Activated CD4-positive, alpha-beta T cell treated with anti-CD3 and anti-CD28 coated beads, Interleukin-2, amount 10 ng/mL, durations not matched to agents 24 days and 14 days (primary cell): ENCODE data around the gene TANGO6. TPM values are rescaled to one million over a fixed set of nuclear protein-coding genes. Genes with fewer than 3 reads are reported as not detected.

ENCODE experiments used
- DNase-seq: peaks from one replicate; pipeline ENCODE4 v3.0.0; 2022
- H3K27ac Mint-ChIP-seq: one replicate; pipeline ENCODE4 v1.8.0; 2022; ENCODE audit warnings: mild to moderate bottlenecking, mixed read lengths
- H3K27me3 Mint-ChIP-seq: one replicate; pipeline ENCODE4 v1.8.0; 2022; ENCODE audit warnings: mixed read lengths
- H3K36me3 Mint-ChIP-seq: one replicate; pipeline ENCODE4 v1.8.0; 2022; ENCODE audit warnings: low read depth, mild to moderate bottlenecking, mixed read lengths
- H3K4me1 Mint-ChIP-seq: one replicate; pipeline ENCODE4 v1.8.0; 2021; ENCODE audit warnings: mixed read lengths
- H3K4me3 Mint-ChIP-seq: one replicate; pipeline ENCODE4 v1.8.0; 2022; ENCODE audit warnings: mild to moderate bottlenecking, moderate library complexity, mixed read lengths
- H3K9me3 Mint-ChIP-seq: one replicate; pipeline ENCODE4 v1.8.0; 2021; ENCODE audit warnings: mixed read lengths
- intact Hi-C: fragments of 100-400 bp; cut with micrococcal nuclease; formaldehyde crosslinking; loops from one replicate; pipeline ENCODE4 v1.15.1; 2023
- total RNA-seq: library from RNA; stranded (reverse); gene quantifications from 2 replicates; pipeline ENCODE4 v1.2.3, GENCODE V29; 2022

TANGO6 gene
- total RNA-seq, 1 donor from 2014 or later: 35.6 TPM

DNA sequence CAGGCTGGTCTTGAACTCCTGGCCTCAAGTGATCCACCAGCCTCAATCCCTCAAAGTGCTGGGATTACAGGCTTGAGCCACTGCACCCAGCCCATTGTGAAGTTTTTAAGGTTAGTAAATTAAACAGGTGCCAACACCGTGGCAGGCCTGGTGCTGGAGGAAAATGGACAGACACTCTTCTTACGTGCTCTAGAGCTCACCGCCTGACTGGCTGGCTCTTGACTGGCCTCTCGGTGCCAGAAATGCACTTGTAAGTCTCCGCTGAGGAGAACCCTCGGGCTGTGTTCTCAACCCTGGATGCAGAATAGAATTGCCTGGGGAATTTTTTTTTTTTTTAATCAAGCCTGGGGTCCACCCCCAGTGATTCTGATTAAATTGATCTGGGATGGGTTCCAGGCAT is 251.9 kb downstream of the TANGO6 start:
- intact Hi-C loops: no loop called here
- Mint-ChIP-seq H3K9me3 (no peaks in the 10 kb centered on the region), H3K4me3 (no peak overlapping the region), H3K4me1 (peaks cover 2% of the 10 kb centered on the region), H3K36me3 (no peaks in the 10 kb centered on the region), H3K27me3 (no peaks in the 10 kb centered on the region), H3K27ac (no peak overlapping the region)
- no peak for DNase-seq

DNA sequence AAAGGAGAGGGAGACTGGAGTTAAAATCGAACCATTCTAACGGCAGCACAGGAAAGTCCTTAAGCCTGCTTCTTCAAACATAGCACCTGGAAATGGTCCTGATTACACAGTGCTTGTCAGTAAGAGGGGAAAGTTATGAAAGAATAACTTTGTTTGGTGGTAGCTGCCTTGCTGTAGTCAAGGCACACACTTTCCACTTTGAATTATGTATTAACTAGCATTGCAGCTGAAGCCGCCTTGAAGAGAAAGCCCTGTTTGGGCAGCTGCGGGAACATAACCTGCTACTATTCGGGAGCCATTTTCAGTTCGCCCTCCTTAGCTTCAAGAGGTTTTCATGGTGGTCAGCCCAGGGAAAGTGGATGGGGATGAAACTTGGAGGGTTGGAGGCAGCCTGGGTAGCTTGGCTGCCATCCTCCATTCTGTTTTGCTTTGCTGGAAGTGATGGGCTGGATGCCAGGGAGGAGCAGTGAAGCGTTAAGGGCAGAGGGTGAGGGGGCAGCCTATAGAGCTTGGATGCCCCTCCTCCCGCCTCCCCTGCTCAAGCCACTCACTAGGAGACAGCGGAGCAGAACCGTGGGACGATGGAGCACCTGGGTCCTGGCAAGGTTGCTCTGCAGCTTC is 256.9 kb downstream of the TANGO6 start:
- Mint-ChIP-seq H3K36me3 (peaks cover under 1% of the 10 kb centered on the region), H3K27ac (no peak overlapping the region), H3K4me1 (peaks cover 1% of the 10 kb centered on the region), H3K9me3 (no peaks in the 10 kb centered on the region), H3K27me3 (peaks cover 15% of the 10 kb centered on the region), H3K4me3 (no peak overlapping the region)
- intact Hi-C loops: no loop called here
- no peak for DNase-seq

DNA sequence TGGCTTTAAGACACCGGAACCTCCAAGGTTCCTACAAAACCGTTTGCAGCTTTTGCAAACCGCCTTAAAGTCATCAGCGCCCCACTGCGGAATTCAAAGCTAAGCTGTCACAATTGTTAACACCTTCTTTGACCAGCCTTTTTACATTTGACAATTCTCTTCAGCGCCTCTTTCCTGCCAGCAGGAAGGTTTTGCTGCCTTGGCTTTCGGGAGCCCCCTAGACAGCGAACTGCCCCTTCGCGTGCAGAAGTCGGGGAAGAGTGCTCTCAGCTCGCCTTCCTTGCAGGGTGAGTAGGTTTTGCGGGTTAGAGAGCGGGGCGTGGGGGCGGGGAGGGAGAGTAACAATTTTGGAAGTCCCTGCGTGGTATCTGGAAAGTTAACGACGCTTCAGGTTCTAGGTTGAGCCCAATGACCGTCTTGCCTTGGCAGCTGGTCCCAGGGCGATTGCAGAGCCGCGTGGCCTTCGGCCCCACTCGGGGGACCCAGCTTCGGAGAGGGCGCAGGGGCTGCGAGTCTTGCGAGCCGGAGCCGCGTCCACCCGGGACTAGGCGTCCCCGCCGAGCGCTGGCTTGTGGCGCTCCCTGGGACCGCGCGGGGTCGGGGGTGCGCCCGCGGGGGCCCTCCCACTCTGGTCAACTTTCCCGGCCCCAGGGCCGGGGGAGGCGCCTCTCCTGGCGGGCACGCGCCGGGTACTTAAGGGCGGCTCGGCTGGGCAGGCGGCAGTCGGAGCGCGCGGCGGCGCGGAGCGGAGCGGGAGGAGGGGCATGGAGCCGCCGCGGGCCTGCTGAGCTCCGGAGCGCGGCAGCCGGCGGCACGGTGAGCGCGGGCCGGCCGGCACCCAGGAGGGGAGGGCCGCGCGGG is 262.4 kb downstream of the TANGO6 start, which contains the start of gene HAS3:
Gene HAS3, plus strand, starts transcription at position 153 of the 861 bp plus-strand sequence. CDS start 3,743 bp downstream, outside the sequence.
- Mint-ChIP-seq H3K9me3 (no peaks in the 10 kb centered on the region), H3K27ac (peak within 1 kb of the TSS; percentile 58), H3K36me3 (peaks cover 9% of the 10 kb centered on the region), H3K4me1 (peaks cover 13% of the 10 kb centered on the region), H3K4me3 (peak within 1 kb of the TSS; percentile 90), H3K27me3 (peaks cover 41% of the 10 kb centered on the region)
- intact Hi-C loops: no loop called here
- peak; percentile 81 for DNase-seq

GRCh38 chr16:69106491-69107315 is 263.4 kb downstream of the TANGO6 start:
- peaks cover 13% of the 10 kb centered on the region for H3K4me1 Mint-ChIP-seq
- DNase-seq: no peak
- peak overlapping the region; percentile 61 for H3K4me3 Mint-ChIP-seq
- intact Hi-C loops: no loop called here
- H3K27ac Mint-ChIP-seq: no peak overlapping the region
- no peaks in the 10 kb centered on the region for H3K9me3 Mint-ChIP-seq
- peaks cover 9% of the 10 kb centered on the region for H3K36me3 Mint-ChIP-seq
- H3K27me3 Mint-ChIP-seq: peaks cover 41% of the 10 kb centered on the region

DNA sequence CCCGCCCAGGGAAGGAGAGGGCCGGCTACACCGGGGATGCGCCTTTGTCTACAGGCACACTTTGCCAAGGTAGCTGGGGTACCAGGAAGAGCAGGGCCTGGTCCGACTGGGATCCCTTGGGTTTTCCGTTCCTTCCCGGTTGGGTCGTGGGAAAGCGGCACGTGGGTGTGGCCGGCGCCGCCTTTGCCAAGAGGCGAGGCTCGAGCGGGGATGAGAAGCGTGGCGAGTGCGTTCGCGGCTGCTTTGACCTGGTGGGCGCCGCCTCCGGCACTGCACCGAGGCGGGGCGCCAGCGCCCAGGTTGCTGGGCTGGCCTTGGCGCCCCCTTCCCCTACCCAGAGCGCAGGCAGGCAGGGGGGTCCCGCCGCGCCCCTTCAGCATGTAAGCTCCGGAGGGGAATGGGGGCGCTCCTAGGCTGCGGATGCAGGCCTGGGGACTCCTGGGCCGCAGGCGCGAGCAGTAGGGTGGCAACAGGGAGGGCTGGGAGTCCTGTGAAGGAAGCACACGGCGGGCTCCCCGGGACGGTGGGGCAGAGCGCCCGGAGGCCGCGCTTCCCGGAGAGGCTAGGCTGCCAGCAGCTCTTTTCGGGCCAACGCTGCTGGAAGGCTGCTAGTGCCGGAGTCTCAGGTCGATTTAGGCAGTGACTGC is 264.1 kb downstream of the TANGO6 start:
- intact Hi-C loops: no loop called here
- Mint-ChIP-seq H3K27me3 (peaks cover 39% of the 10 kb centered on the region), H3K36me3 (peaks cover 9% of the 10 kb centered on the region), H3K4me1 (peaks cover 13% of the 10 kb centered on the region), H3K4me3 (peak overlapping the region; percentile 61), H3K9me3 (no peaks in the 10 kb centered on the region), H3K27ac (no peak overlapping the region)
- no peak for DNase-seq

- peaks cover 34% of the 10 kb centered on the region for H3K27me3 Mint-ChIP-seq
- H3K4me1 Mint-ChIP-seq: peaks cover 13% of the 10 kb centered on the region
- peaks cover 9% of the 10 kb centered on the region for H3K36me3 Mint-ChIP-seq
- no peaks in the 10 kb centered on the region for H3K9me3 Mint-ChIP-seq
- H3K27ac Mint-ChIP-seq: no peak overlapping the region
- DNase-seq: no peak
- intact Hi-C loops: no loop called here
- no peak overlapping the region for H3K4me3 Mint-ChIP-seq
Observed at GRCh38 chr16:69108064-69108904, 265.0 kb downstream of the TANGO6 start.

GRCh38 chr16:69108905-69109252 is 265.5 kb downstream of the TANGO6 start:
- DNase-seq: no peak
- Mint-ChIP-seq H3K9me3 (no peaks in the 10 kb centered on the region), H3K36me3 (peaks cover 9% of the 10 kb centered on the region), H3K27ac (no peak overlapping the region), H3K4me3 (no peak overlapping the region), H3K27me3 (peaks cover 31% of the 10 kb centered on the region), H3K4me1 (peaks cover 13% of the 10 kb centered on the region)
- intact Hi-C loops: no loop called here

- intact Hi-C loops: loop anchor here (10.0 kb wide), 1 partner anchor 405 kb away; no protein-coding TSS in a partner anchor
- H3K27me3 Mint-ChIP-seq: peaks cover 28% of the 10 kb centered on the region
- H3K9me3 Mint-ChIP-seq: no peaks in the 10 kb centered on the region
Observed at GRCh38 chr16:69109486-69110270, 266.3 kb downstream of the TANGO6 start.

GRCh38 chr16:69110406-69110805 is 267.1 kb downstream of the TANGO6 start:
- H3K9me3 Mint-ChIP-seq: no peaks in the 10 kb centered on the region

More at GRCh38 chr16:69109486-69110270, 266.3 kb downstream of the TANGO6 start:
- no peak for DNase-seq
- Mint-ChIP-seq H3K4me3 (no peak overlapping the region), H3K4me1 (peaks cover 13% of the 10 kb centered on the region), H3K36me3 (peaks cover 11% of the 10 kb centered on the region), H3K27ac (no peak overlapping the region)

GRCh38 chr16:69111216-69111875 is 268.0 kb downstream of the TANGO6 start:
- H3K27ac Mint-ChIP-seq: no peak overlapping the region
- H3K36me3 Mint-ChIP-seq: peaks cover 7% of the 10 kb centered on the region
- H3K4me3 Mint-ChIP-seq: no peak overlapping the region
- peaks cover 19% of the 10 kb centered on the region for H3K27me3 Mint-ChIP-seq
- intact Hi-C loops: loop anchor here (10.0 kb wide), 1 partner anchor 407 kb away; no protein-coding TSS in a partner anchor
- DNase-seq: no peak
- H3K9me3 Mint-ChIP-seq: no peaks in the 10 kb centered on the region
- peaks cover 5% of the 10 kb centered on the region for H3K4me1 Mint-ChIP-seq

More at GRCh38 chr16:69110406-69110805, 267.1 kb downstream of the TANGO6 start:
- Mint-ChIP-seq H3K36me3 (peaks cover 9% of the 10 kb centered on the region), H3K27me3 (peaks cover 23% of the 10 kb centered on the region), H3K4me1 (peaks cover 9% of the 10 kb centered on the region), H3K27ac (no peak overlapping the region), H3K4me3 (no peak overlapping the region)
- DNase-seq: no peak
- intact Hi-C loops: loop anchor here (10.0 kb wide), 1 partner anchor 406 kb away; no protein-coding TSS in a partner anchor

GRCh38 chr16:69111876-69112230 is 268.5 kb downstream of the TANGO6 start:
- Mint-ChIP-seq H3K27me3 (peaks cover 17% of the 10 kb centered on the region), H3K4me1 (peaks cover 5% of the 10 kb centered on the region), H3K4me3 (no peak overlapping the region), H3K9me3 (no peaks in the 10 kb centered on the region), H3K27ac (no peak overlapping the region), H3K36me3 (peaks cover 7% of the 10 kb centered on the region)
- no peak for DNase-seq
- intact Hi-C loops: loop anchor here (10.0 kb wide), 1 partner anchor 407 kb away; no protein-coding TSS in a partner anchor
